Left ventricle myocardium inferior (tissue), 1 donor: ENCODE measurements around the gene HIPK2. TPM values are rescaled to one million over a fixed set of nuclear protein-coding genes. Genes with fewer than 3 reads are reported as not detected.

Experiments used
- DNase-seq: peaks from one replicate; pipeline ENCODE4 v3.0.0-alpha.2; 2020
- H3K27ac ChIP-seq: fragments of 200-600 bp; replicated peaks from 2 replicates; pipeline ENCODE4 v1.8.0; 2021
- H3K27me3 ChIP-seq: fragments of 200-600 bp; 2 replicates; pipeline ENCODE4 v1.8.0; 2021; ENCODE audit warnings: low read depth
- H3K36me3 ChIP-seq: fragments of 200-600 bp; 2 replicates; pipeline ENCODE4 v1.8.0; 2021
- H3K4me1 ChIP-seq: fragments of 200-600 bp; 2 replicates; pipeline ENCODE4 v1.8.0; 2021
- H3K4me3 ChIP-seq: fragments of 200-600 bp; 2 replicates; pipeline ENCODE4 v1.8.0; 2021; ENCODE audit warnings: mild to moderate bottlenecking, moderate library complexity
- H3K9me3 ChIP-seq: fragments of 200-600 bp; replicated peaks from 2 replicates; pipeline ENCODE4 v1.8.0; 2021
- CTCF ChIP-seq: fragments of 200-600 bp; IDR thresholded peaks from 2 replicates; pipeline ENCODE4 v1.8.0; 2021; ENCODE audit warnings: antibody characterized with exemption, mild to moderate bottlenecking, borderline replicate concordance
- intact Hi-C: fragments of 100-400 bp; cut with micrococcal nuclease; formaldehyde crosslinking; loops from one replicate; pipeline ENCODE4 v1.11.0; 2022
- total RNA-seq: library from RNA; stranded (reverse); fragmentation: NEBNext Ultra II Directional; extraction: Animal tissue kit (Norgen Biotek cat#: 25700); gene quantifications from one replicate; pipeline ENCODE4 v1.2.1, GENCODE V29; 2021
- donor health status: DM: no; HTN: yes; CAD: no; lungs with severe emphysema.

The HIPK2 gene
- total RNA-seq, 1 donor from 2014 or later: 127 TPM

GRCh38 chr7:139626817-139627216 lies 151.0 kb downstream of the HIPK2 start:
- intact Hi-C loops: no loop called here
- Histone ChIP-seq H3K27ac (peak overlapping the region; percentile 12), H3K36me3 (peaks cover 94% of the 10 kb centered on the region), H3K27me3 (no peaks in the 10 kb centered on the region), H3K9me3 (no peaks in the 10 kb centered on the region), H3K4me3 (no peak overlapping the region), H3K4me1 (peaks cover 28% of the 10 kb centered on the region)
- no peak for TF ChIP-seq CTCF
- no peak for DNase-seq

GRCh38 chr7:139623518-139623917 lies 154.3 kb downstream of the HIPK2 start:
- H3K27ac ChIP-seq: no peak overlapping the region
- intact Hi-C loops: no loop called here
- H3K4me3 ChIP-seq: no peak overlapping the region
- peaks cover 88% of the 10 kb centered on the region for H3K36me3 ChIP-seq
- no peaks in the 10 kb centered on the region for H3K9me3 ChIP-seq
- TF ChIP-seq CTCF: no peak
- H3K27me3 ChIP-seq: no peaks in the 10 kb centered on the region
- no peak for DNase-seq
- peaks cover 29% of the 10 kb centered on the region for H3K4me1 ChIP-seq

GRCh38 chr7:139620676-139621344 lies 157.0 kb downstream of the HIPK2 start:
- peaks cover 88% of the 10 kb centered on the region for H3K36me3 ChIP-seq
- H3K9me3 ChIP-seq: no peaks in the 10 kb centered on the region
- H3K4me1 ChIP-seq: peaks cover 10% of the 10 kb centered on the region
- intact Hi-C loops: no loop called here
- no peak overlapping the region for H3K4me3 ChIP-seq
- TF ChIP-seq CTCF: peak; percentile 71
- no peaks in the 10 kb centered on the region for H3K27me3 ChIP-seq
- no peak overlapping the region for H3K27ac ChIP-seq
- no peak for DNase-seq

GRCh38 chr7:139619367-139619657 lies 158.5 kb downstream of the HIPK2 start:
- no peak for DNase-seq
- Histone ChIP-seq H3K27me3 (no peaks in the 10 kb centered on the region), H3K9me3 (no peaks in the 10 kb centered on the region), H3K27ac (no peak overlapping the region), H3K4me1 (peaks cover 10% of the 10 kb centered on the region), H3K4me3 (no peak overlapping the region), H3K36me3 (peaks cover 88% of the 10 kb centered on the region)
- no peak for TF ChIP-seq CTCF
- intact Hi-C loops: loop anchor here (10.0 kb wide), 1 partner anchor 385 kb away; no protein-coding TSS in a partner anchor

- peaks cover 88% of the 10 kb centered on the region for H3K36me3 ChIP-seq
- peaks cover 10% of the 10 kb centered on the region for H3K4me1 ChIP-seq
- H3K27ac ChIP-seq: no peak overlapping the region
- intact Hi-C loops: loop anchor here (10.0 kb wide), 1 partner anchor 386 kb away; no protein-coding TSS in a partner anchor
- H3K9me3 ChIP-seq: no peaks in the 10 kb centered on the region
- TF ChIP-seq CTCF: peak; percentile 67
- H3K27me3 ChIP-seq: no peaks in the 10 kb centered on the region
- no peak for DNase-seq
- H3K4me3 ChIP-seq: no peak overlapping the region
Observed at GRCh38 chr7:139618482-139619366, 159.1 kb downstream of the HIPK2 start.
